Neuronal stem cell (in vitro differentiated cells): ENCODE measurements around the gene TOGARAM2.
"Not testable (repeated sequence)": the region's sequence is repeated elsewhere in the genome, so short reads cannot be mapped to it uniquely, and the experiment has no call there.

Experiments used
- DNase-seq: peaks from one replicate; pipeline ENCODE4 v3.0.0-alpha.2; 2013; ENCODE audit warnings: low spot score
- H2AFZ ChIP-seq: one replicate; pipeline ENCODE4 v1.6.1; 2013; ENCODE audit warnings: mild to moderate bottlenecking, low read length, inconsistent platforms
- H2AK5ac ChIP-seq: 2 replicates; pipeline ENCODE4 v1.6.1; 2013; ENCODE audit warnings: low read depth, mild to moderate bottlenecking, inconsistent platforms, low read length, moderate library complexity, mixed read lengths
- H2BK120ac ChIP-seq: 2 replicates; pipeline ENCODE4 v1.6.1; 2013; ENCODE audit warnings: low read depth, mild to moderate bottlenecking, inconsistent platforms, low read length, moderate library complexity, mixed read lengths
- H2BK12ac ChIP-seq: one replicate; pipeline ENCODE4 v1.6.1; 2013; ENCODE audit warnings: low read length, inconsistent platforms
- H2BK15ac ChIP-seq: 2 replicates; pipeline ENCODE4 v1.6.1; 2013; ENCODE audit warnings: mild to moderate bottlenecking, low read length, inconsistent platforms, mixed read lengths
- H2BK5ac ChIP-seq: one replicate; pipeline ENCODE4 v1.6.1; 2013; ENCODE audit warnings: inconsistent platforms, mild to moderate bottlenecking, low read length, moderate library complexity
- H3K14ac ChIP-seq: one replicate; pipeline ENCODE4 v1.6.1; 2013; ENCODE audit warnings: low read length, inconsistent platforms
- H3K18ac ChIP-seq: 2 replicates; pipeline ENCODE4 v1.6.1; 2013; ENCODE audit warnings: low read length, inconsistent platforms
- H3K23ac ChIP-seq: 2 replicates; pipeline ENCODE4 v1.6.1; 2013; ENCODE audit warnings: low read depth, mild to moderate bottlenecking, mixed read lengths, low read length, inconsistent platforms; ENCODE audit not compliant: poor library complexity
- H3K27ac ChIP-seq: replicated peaks from 3 replicates; pipeline ENCODE4 v1.5.1; 2013; ENCODE audit warnings: low read length, inconsistent platforms
- H3K27me3 ChIP-seq, 3 experiments: 2 replicates each; pipeline ENCODE4 v1.6.1; 2013; ENCODE audit warnings: low read length in 3 of 3, mild to moderate bottlenecking in 2 of 3, inconsistent platforms in 1 of 3, low read depth in 1 of 3, mixed read lengths in 1 of 3, moderate library complexity in 1 of 3; ENCODE audit not compliant: control insufficient read depth in 3 of 3, insufficient read depth in 3 of 3
- H3K36me3 ChIP-seq, 2 donors: replicated peaks in 1 of 2; 2 replicates each; pipeline ENCODE4 v1.6.1; 2013; ENCODE audit warnings: low read length in 2 of 2; ENCODE audit not compliant: control insufficient read depth in 2 of 2, insufficient read depth in 2 of 2
- H3K4ac ChIP-seq: 2 replicates; pipeline ENCODE4 v1.6.1; 2013; ENCODE audit warnings: inconsistent platforms, mild to moderate bottlenecking, low read length, moderate library complexity
- H3K4me1 ChIP-seq, 2 donors: 1 replicate in 1 of 2; 2 replicates in 1 of 2; pipeline ENCODE4 v1.6.1; 2013; ENCODE audit warnings: low read length in 2 of 2, low read depth in 1 of 2; ENCODE audit not compliant: control insufficient read depth in 2 of 2, insufficient read depth in 1 of 2
- H3K4me2 ChIP-seq: one replicate; pipeline ENCODE4 v1.6.1; 2013; ENCODE audit warnings: mild to moderate bottlenecking, low read length, inconsistent platforms; ENCODE audit not compliant: insufficient read depth, poor library complexity, severe bottlenecking
- H3K4me3 ChIP-seq, 2 donors: 2 replicates each; pipeline ENCODE4 v1.5.1; 2013; ENCODE audit warnings: low read length in 2 of 2, mild to moderate bottlenecking in 2 of 2, inconsistent platforms in 1 of 2, moderate library complexity in 1 of 2
- H3K79me1 ChIP-seq: one replicate; pipeline ENCODE4 v1.6.1; 2013; ENCODE audit warnings: low read depth, mild to moderate bottlenecking, inconsistent platforms, low read length, moderate library complexity
- H3K9ac ChIP-seq: one replicate; pipeline ENCODE4 v1.6.1; 2013; ENCODE audit warnings: mild to moderate bottlenecking, low read depth, low read length, inconsistent platforms; ENCODE audit not compliant: poor library complexity
- H3K9me3 ChIP-seq, 2 donors: replicated peaks in 1 of 2; 2 replicates each; pipeline versions ENCODE3 to v1.6.1; 2013; ENCODE audit warnings: low read length in 2 of 2, mild to moderate bottlenecking in 2 of 2, inconsistent platforms in 1 of 2, low read depth in 1 of 2, mixed read lengths in 1 of 2, moderate library complexity in 1 of 2; ENCODE audit not compliant: control insufficient read depth in 2 of 2, insufficient read depth in 1 of 2
- H4K8ac ChIP-seq: one replicate; pipeline ENCODE4 v1.6.1; 2013; ENCODE audit warnings: low read depth, mild to moderate bottlenecking, inconsistent platforms, low read length, moderate library complexity
- H4K91ac ChIP-seq: one replicate; pipeline ENCODE4 v1.6.1; 2013; ENCODE audit warnings: low read length, low read depth, mild to moderate bottlenecking, inconsistent platforms; ENCODE audit not compliant: poor library complexity
- WGBS, 2 donors: extraction: QIAGEN DNeasy Blood & Tissue Kit; methylation state at CpG; one replicate each; pipeline ENCODE4 v1.1.7; 2013; ENCODE audit warnings: missing lambda C conversion rate in 2 of 2, mixed read lengths in 1 of 2; ENCODE audit not compliant: insufficient read length in 2 of 2, insufficient replicate concordance in 1 of 2; ENCODE audit errors: extremely low coverage in 2 of 2; 5-methylcytosine and 5-hydroxymethylcytosine counted together

Gene TOGARAM2

DNA sequence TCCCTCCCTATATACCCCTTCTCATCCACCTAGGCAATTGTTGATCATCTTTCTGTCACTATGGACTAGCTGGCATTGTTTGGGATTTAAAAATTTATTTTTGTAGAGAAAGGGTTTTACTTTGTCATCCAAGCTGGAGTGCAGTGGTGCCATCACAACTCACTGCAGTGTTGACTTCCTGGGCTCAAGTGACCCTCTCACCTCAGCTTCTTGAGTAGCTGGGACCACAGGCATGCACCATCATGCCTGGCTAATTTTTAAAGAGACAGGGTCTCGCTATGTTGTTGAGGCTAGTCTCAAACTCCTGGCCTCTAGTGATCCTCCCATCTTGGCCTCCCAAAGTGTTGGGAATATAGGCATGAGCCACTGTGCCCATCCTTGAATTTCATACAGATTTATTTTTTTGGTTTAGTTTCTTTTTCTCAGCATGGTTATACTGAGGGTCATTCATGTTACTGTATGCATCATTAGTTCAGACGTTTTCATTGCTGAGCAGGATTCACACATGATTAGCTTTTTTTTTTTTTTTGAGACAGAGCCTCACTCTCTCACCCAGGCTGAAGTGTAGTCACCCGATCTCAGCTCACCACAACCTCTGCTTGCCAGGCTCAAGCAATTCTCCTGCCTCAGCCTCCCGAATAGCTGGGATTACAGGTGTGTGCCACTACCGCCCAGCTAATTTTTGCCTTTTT, 101.9 kb downstream of the TOGARAM2 start:
- H3K14ac ChIP-seq = no peak overlapping the region
- no CpG with 5 or more reads among the region's 5 CpGs for WGBS, 2 donors

DNA sequence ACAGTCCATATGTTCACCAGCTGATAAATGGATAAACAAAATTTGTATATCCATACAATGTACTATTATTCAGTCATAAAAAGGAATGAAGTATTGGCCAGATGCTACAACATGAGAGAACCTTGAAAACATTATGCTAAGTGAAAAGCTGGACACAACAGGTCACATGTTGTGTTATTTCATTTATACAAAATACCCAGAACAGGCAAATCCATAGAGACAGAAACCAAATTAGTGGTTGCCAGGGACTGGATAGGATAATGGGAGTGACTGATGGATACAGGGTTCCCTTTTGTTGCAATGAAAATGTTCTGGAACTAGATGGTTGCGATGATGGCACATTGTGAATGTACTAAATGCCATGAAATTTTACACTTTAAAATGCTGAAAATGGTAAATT, 103.5 kb downstream of the TOGARAM2 start:
- Histone ChIP-seq H2BK12ac (no peak overlapping the region), H3K9me3 (peaks cover 5 to 8% of the 10 kb centered on the region in 2 donors), H3K18ac (no peak overlapping the region), H2BK15ac (no peak overlapping the region), H2AK5ac (no peak overlapping the region), H3K27me3 (no peaks in the 10 kb centered on the region), H3K23ac (no peak overlapping the region), H3K27ac (no peak overlapping the region), H3K79me1 (no peaks in the 10 kb centered on the region), H3K4me1 (peaks cover 0 to 4% of the 10 kb centered on the region in 2 donors), H3K4me3 (no peak overlapping the region), H2BK120ac (no peak overlapping the region), H2AFZ (no peak overlapping the region), H3K36me3 (no peaks in the 10 kb centered on the region), H3K4ac (no peak overlapping the region), H3K14ac (no peak overlapping the region), H3K4me2 (no peak overlapping the region), H3K9ac (no peak overlapping the region), H2BK5ac (no peak overlapping the region), H4K91ac (no peak overlapping the region), H4K8ac (no peak overlapping the region)
- DNase-seq = no peak
- WGBS, 2 donors = no CpG with 5 or more reads among the region's 1 CpG

More for the DNA sequence above, 101.9 kb downstream of the TOGARAM2 start:
- H2BK120ac ChIP-seq = no peak overlapping the region
- H3K27me3 ChIP-seq = no peaks in the 10 kb centered on the region
- no peak for DNase-seq
- H4K8ac ChIP-seq = no peak overlapping the region
- H2AK5ac ChIP-seq = no peak overlapping the region
- H4K91ac ChIP-seq = no peak overlapping the region
- H3K9ac ChIP-seq = no peak overlapping the region
- no peak overlapping the region for H3K18ac ChIP-seq
- H2AFZ ChIP-seq = no peak overlapping the region
- H3K4me1 ChIP-seq = peaks cover 0 to 4% of the 10 kb centered on the region in 2 donors
- H3K79me1 ChIP-seq = no peaks in the 10 kb centered on the region
- no peak overlapping the region for H2BK5ac ChIP-seq
- no peak overlapping the region for H2BK12ac ChIP-seq
- H3K9me3 ChIP-seq = peaks cover 7 to 12% of the 10 kb centered on the region in 2 donors
- H2BK15ac ChIP-seq = no peak overlapping the region
- no peak overlapping the region for H3K4me2 ChIP-seq
- H3K4me3 ChIP-seq = no peak overlapping the region
- H3K23ac ChIP-seq = no peak overlapping the region
- no peaks in the 10 kb centered on the region for H3K36me3 ChIP-seq
- no peak overlapping the region for H3K27ac ChIP-seq
- H3K4ac ChIP-seq = no peak overlapping the region

DNA sequence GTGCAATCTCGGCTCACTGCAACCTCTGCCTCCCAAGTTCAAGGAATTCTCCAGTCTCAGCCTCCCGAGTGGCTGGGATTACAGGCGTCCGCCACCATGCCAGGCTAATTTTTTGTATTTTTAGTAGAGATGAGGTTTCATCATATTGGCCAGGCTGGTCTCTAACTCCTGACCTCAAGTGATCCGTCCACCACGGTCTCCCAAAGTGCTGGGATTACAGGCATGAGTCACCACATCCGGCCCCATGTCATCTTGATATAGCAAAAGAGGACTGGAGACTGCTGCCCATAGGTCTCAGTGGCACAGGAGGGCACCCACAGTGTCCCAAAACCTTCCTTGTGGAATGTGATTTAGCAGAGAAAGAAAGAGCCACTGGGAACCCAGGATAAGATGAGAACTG, 109.2 kb downstream of the TOGARAM2 start:
- no CpG with 5 or more reads among the region's 7 CpGs for WGBS, 2 donors
- DNase-seq = not testable (repeated sequence)

DNA sequence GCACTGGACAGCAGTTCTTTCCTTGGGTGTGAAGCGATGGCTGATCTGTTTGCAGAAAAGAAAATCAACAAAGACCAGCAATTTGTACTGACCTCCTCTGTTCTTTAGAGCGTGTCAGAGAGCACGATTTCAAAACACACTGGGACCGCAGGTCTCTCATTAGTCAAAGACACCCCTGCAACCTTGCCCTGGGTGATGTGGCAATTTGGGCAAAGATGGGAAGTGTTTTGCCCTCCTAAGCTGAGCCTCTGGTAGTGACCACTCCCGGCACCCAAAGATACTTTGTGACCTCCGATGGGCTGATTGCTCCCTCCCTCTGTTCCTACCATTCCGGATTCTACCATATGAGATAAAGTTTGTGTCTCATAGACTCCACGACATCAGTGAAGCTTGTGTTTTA, 115.9 kb downstream of the TOGARAM2 start:
- Histone ChIP-seq H2BK15ac (no peak overlapping the region), H3K9me3 (no peaks in the 10 kb centered on the region), H2BK12ac (no peak overlapping the region), H3K14ac (no peak overlapping the region), H3K36me3 (no peaks in the 10 kb centered on the region), H2AFZ (no peak overlapping the region), H3K27me3 (peaks cover 0 to 2% (median 0%) of the 10 kb centered on the region in 3 experiments), H3K27ac (no peak overlapping the region), H3K79me1 (no peaks in the 10 kb centered on the region), H3K18ac (no peak overlapping the region), H3K4me2 (no peak overlapping the region), H3K23ac (no peak overlapping the region), H4K91ac (no peak overlapping the region), H4K8ac (no peak overlapping the region), H3K9ac (no peak overlapping the region), H3K4me1 (peaks cover 3 to 4% of the 10 kb centered on the region in 2 donors), H3K4ac (no peak overlapping the region), H3K4me3 (no peak overlapping the region), H2BK120ac (no peak overlapping the region), H2AK5ac (no peak overlapping the region), H2BK5ac (no peak overlapping the region)
- DNase-seq = no peak
- WGBS, 2 donors = no CpG with 5 or more reads among the region's 8 CpGs

More for the DNA sequence above, 109.2 kb downstream of the TOGARAM2 start:
- not testable (repeated sequence) for H2BK12ac ChIP-seq, H3K18ac ChIP-seq, H3K4ac ChIP-seq, H3K9me3 ChIP-seq, H3K4me3 ChIP-seq, H3K9ac ChIP-seq, H3K14ac ChIP-seq, H4K91ac ChIP-seq, H2BK15ac ChIP-seq, H3K36me3 ChIP-seq, H3K4me2 ChIP-seq, H2BK120ac ChIP-seq, H3K4me1 ChIP-seq, H3K79me1 ChIP-seq, H2AK5ac ChIP-seq, H4K8ac ChIP-seq, H2AFZ ChIP-seq, H3K27me3 ChIP-seq, H3K23ac ChIP-seq, H3K27ac ChIP-seq
- H2BK5ac ChIP-seq = peak overlapping the region; percentile 35
